ENCODE data around the gene OLA1.

The OLA1 gene

GRCh38 chr2:174062934-174063333 is 185.4 kb downstream of the OLA1 start:
- TF ChIP-seq ZFX (IDR thresholded peaks at IDR 0.05; ENCODE audit: borderline replicate concordance) (no peak), CTCF (IDR thresholded peaks at IDR 0.05) (no peak)
- H3K27ac ChIP-seq = no peak overlapping the region

DNA sequence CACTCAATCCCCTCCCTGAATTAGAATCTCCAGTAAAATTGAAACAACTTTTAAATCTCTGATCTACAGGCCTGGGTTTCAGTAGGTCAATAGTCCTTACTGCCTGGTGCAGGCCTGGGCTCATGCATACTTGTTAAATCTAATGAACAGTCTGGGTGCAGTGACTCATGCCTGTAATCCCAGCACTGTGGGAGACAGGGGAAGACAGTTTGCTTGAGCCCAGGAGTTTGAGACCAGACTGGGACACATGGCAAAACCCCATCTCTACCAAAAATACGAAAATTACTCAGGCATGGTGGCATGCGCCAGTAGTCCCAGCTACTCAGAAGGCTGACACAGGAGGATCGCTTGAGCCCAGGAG is 188.5 kb downstream of the OLA1 start:
- TF ChIP-seq CTCF (IDR thresholded peaks at IDR 0.05) = no peak
- TF ChIP-seq ZFX (IDR thresholded peaks at IDR 0.05; ENCODE audit: borderline replicate concordance) = no peak
- H3K27ac ChIP-seq = no peak overlapping the region

GRCh38 chr2:174059178-174059883 is 189.0 kb downstream of the OLA1 start:
- no peak for TF ChIP-seq ZFX (IDR thresholded peaks at IDR 0.05; ENCODE audit: borderline replicate concordance)
- no peak for TF ChIP-seq CTCF (IDR thresholded peaks at IDR 0.05)
- H3K27ac ChIP-seq = no peak overlapping the region

- TF ChIP-seq ZFX (IDR thresholded peaks at IDR 0.05; ENCODE audit: borderline replicate concordance) (no peak), CTCF (IDR thresholded peaks at IDR 0.05) (no peak)
- H3K27ac ChIP-seq = no peak overlapping the region
Observed at GRCh38 chr2:174058456-174058855, 189.9 kb downstream of the OLA1 start.

DNA sequence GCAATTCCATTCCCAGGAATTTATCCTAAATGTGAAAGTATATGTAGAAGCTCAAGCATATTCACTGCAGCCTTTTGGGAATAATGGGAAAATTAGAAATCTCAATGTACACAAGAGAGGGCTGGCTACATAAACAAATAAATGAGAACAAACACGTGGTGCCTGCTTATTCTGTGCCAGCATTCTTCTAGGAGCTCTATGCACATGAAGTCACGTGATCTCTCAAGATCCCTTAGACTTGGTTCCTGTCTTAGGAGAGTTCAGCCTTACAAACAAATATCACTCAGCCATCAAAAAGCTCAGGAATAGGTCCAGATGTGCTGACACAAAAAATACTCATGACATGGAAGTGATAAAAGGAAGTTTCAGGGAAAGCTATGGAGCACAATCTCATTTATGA is 190.3 kb downstream of the OLA1 start:
- H3K27ac ChIP-seq = no peak overlapping the region
- no peak for TF ChIP-seq CTCF (IDR thresholded peaks at IDR 0.05)
- TF ChIP-seq ZFX (IDR thresholded peaks at IDR 0.05; ENCODE audit: borderline replicate concordance) = no peak

DNA sequence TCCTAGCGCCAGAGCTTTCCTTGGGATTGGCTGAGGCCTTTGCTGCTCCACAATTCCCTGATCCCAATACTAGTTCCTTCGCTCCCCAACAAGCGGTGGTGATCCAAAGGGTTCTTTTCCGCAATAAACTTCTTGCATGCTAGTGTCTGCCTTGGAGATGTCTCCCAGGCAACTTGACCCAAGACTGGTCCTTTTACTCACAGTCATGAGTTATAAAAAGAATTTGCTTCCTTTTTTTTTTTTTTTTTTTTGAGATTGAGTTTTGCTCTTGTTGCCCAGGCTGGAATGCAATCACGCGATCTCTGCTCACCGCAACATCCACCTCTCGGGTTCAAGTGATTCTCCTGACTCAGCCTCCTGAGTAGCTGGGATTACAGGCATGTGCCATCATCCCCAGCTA is 193.4 kb downstream of the OLA1 start:
- no peak overlapping the region for H3K27ac ChIP-seq
- no peak for TF ChIP-seq CTCF (IDR thresholded peaks at IDR 0.05)
- TF ChIP-seq ZFX (IDR thresholded peaks at IDR 0.05; ENCODE audit: borderline replicate concordance) = no peak

DNA sequence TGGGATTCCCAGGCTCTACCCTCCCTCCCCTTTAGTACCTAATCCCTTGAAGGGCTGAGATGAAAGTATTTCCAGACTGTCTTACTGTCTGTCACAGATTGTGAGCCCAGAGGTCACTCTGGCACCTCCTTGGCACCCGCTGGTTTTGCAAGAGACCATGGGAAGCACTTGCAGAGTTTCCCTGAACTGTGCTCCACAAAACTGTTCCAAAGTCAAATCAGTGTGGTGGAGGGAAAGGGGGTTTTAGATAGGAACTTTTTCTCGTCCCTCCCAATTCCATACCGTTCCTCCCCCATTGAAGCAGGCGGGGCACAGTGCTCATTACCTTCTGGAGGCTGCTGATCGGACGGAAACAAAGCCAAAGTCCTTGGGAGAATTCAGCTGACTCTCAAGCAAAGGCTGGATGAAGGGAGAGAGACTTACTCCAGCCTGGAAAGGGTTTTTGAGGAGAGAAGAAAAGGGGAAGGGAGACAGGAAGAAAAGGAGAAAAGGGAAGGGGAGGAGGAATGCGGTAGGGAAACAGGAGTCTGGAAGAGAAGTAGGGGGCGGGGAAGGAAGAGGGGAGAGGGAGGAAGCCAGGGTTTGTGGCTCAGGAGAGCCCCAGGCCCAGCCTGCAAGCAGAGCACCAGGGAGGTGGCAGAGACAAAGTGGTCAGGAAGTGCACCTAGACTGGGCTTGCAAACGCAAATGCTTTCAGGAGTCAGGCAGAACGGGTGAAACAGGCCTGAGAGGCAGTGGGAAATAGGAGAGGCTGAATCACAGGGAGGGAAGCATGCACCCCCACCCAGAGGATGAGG is 194.8 kb downstream of the OLA1 start:
- no peak overlapping the region for H3K27ac ChIP-seq
- TF ChIP-seq CTCF (IDR thresholded peaks at IDR 0.05) (no peak), ZFX (IDR thresholded peaks at IDR 0.05; ENCODE audit: borderline replicate concordance) (no peak)
